ENCODE results near the gene BMPR2.

The BMPR2 gene

GRCh38 chr2:202610380-202610779, 234.3 kb downstream of the BMPR2 start:
- TF ChIP-seq CTCF (conservative IDR thresholded peaks at IDR 0.05) = no peak

GRCh38 chr2:202612145-202612544, 236.0 kb downstream of the BMPR2 start:
- no peak for TF ChIP-seq CTCF (conservative IDR thresholded peaks at IDR 0.05)

More at GRCh38 chr2:202610380-202610779, 234.3 kb downstream of the BMPR2 start:
- H3K27ac ChIP-seq = peak overlapping the region; percentile 82

GRCh38 chr2:202613479-202613878, 237.4 kb downstream of the BMPR2 start:
- no peak for TF ChIP-seq CTCF (conservative IDR thresholded peaks at IDR 0.05)
- H3K27ac ChIP-seq = no peak overlapping the region

More at GRCh38 chr2:202612145-202612544, 236.0 kb downstream of the BMPR2 start:
- peak overlapping the region; percentile 82; the same call in 1 of the 2 replicates for H3K27ac ChIP-seq
